ENCODE results near the gene NSDHL.

- TF ChIP-seq CTCF (IDR thresholded peaks at IDR 0.05) (no peak), POLR2A (IDR thresholded peaks at IDR 0.05) (no peak)
These were observed 81.2 kb downstream of the NSDHL start for GRCh38 chrX:152912106-152912505.
